Adrenal gland (tissue), 5 donors: ENCODE measurements around the gene CELF5.

Experiments
- POLR2A ChIP-seq, 2 donors: fragments of 450-650 bp; IDR thresholded peaks; one replicate each; pipeline ENCODE4 v1.6.1; 2017; ENCODE audit warnings: antibody characterized with exemption in 2 of 2, mild to moderate bottlenecking in 2 of 2, moderate library complexity in 1 of 2
- TF ChIP-seq, protein P1 (sequence below), 6 experiments: fragments of 450-650 bp in 4 of 6; fragments of 200-600 bp in 2 of 6; sonication (generic) in 1 of 6; IDR thresholded peaks; 1 replicate in 5 of 6; 2 replicates in 1 of 6; pipeline versions ENCODE4 v1.5.1 to v1.8.0; 2016 to 2021; ENCODE audit warnings: antibody characterized with exemption in 6 of 6, mild to moderate bottlenecking in 2 of 6, moderate library complexity in 1 of 6
- donor health status: DM: no; HTN: no; CAD: no.

DNA sequence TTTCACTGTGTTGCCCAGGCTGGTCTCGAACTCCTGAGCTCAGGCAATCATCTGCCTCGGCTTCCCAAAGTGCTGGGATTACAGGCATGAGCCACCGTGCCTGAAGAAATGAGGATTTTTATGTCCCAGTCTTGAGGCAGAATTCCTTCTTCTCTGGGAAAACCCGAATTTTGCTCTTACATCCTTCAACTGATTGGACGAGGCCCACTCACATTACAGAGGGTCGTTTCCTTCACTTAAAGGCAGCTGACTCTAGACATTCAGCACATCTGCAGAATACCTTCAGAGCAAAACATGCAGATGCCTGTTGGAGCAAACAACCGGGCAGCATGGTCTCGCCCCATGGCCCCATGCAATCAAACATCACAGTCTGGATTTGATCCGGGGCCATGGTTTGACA, 105.6 kb downstream of the CELF5 start:
- TF ChIP-seq POLR2A (IDR thresholded peaks at IDR 0.05): no peak
- TF ChIP-seq, protein P1, sequence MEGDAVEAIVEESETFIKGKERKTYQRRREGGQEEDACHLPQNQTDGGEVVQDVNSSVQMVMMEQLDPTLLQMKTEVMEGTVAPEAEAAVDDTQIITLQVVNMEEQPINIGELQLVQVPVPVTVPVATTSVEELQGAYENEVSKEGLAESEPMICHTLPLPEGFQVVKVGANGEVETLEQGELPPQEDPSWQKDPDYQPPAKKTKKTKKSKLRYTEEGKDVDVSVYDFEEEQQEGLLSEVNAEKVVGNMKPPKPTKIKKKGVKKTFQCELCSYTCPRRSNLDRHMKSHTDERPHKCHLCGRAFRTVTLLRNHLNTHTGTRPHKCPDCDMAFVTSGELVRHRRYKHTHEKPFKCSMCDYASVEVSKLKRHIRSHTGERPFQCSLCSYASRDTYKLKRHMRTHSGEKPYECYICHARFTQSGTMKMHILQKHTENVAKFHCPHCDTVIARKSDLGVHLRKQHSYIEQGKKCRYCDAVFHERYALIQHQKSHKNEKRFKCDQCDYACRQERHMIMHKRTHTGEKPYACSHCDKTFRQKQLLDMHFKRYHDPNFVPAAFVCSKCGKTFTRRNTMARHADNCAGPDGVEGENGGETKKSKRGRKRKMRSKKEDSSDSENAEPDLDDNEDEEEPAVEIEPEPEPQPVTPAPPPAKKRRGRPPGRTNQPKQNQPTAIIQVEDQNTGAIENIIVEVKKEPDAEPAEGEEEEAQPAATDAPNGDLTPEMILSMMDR (IDR thresholded peaks at IDR 0.05): no peak
